Stimulated activated CD4-positive, alpha-beta T cell treated with anti-CD3 and anti-CD28 coated beads, Interleukin-15, amount 100 ng/mL, for 24 hours (primary cell): ENCODE measurements around the gene SERGEF.

Experiments
- DNase-seq: peaks from one replicate; pipeline ENCODE4 v3.0.0-alpha.2; 2020

The SERGEF gene

DNA sequence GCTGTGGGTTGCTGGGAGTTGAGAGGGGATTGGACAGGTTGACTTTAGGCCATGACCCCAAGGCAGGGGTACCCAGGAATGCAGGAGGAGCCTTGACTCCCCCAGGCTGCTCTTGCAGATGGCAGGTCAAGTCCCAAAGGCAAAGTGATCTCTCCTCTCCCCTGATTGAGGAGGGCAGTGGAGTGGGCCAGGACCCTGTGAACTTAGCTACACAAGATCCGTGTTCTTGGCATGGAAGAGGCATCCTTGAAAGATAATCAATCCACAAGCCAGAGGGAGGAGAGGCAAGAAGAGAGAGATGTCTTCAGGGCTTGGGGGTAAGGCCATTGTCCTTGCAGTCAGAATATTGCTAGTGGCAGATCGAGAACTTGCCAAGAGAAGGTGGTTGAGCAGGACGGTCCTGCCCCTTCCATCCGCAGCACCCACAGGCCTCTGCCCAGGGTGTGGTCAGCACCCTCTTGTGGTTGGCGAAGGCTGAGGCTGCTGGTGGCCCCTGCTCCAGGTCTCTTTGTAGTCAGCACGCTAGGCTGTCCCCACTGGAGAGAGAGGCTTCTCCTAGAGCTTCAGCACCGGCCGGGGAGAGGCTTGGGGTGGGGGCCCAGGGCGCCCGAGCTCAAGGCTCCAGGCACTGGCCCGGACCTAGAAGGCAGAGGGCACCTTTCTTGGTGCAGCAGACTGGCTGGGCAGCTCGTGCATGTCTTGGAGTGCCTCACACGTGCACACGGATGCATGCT, 232.8 kb downstream of the SERGEF start:
- no peak for DNase-seq

- DNase-seq: no peak
Observed at GRCh38 chr11:17778956-17779860, 233.6 kb downstream of the SERGEF start.

- DNase-seq: no peak
Observed at GRCh38 chr11:17778352-17778751, 234.5 kb downstream of the SERGEF start.

DNA sequence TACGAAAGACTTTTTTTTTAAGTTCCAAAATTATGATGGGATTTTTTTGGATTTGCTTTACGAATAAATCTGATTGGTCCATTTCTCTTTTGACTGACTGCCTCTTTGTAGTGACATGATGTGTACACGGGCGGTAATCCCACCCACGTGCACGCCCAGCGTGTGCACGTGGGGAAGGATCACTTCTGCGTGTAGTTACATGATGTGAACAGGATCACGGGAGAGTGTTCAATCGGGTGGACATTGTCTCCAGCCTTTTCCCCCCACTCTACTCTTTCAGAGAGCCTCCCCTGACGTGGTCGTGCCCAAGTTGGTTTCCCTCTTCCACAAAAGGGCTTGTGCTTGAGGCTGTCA, 235.1 kb downstream of the SERGEF start:
- DNase-seq: no peak

GRCh38 chr11:17777086-17777737, 235.6 kb downstream of the SERGEF start:
- DNase-seq: no peak

GRCh38 chr11:17776212-17776875, 236.5 kb downstream of the SERGEF start:
- DNase-seq: no peak

DNA sequence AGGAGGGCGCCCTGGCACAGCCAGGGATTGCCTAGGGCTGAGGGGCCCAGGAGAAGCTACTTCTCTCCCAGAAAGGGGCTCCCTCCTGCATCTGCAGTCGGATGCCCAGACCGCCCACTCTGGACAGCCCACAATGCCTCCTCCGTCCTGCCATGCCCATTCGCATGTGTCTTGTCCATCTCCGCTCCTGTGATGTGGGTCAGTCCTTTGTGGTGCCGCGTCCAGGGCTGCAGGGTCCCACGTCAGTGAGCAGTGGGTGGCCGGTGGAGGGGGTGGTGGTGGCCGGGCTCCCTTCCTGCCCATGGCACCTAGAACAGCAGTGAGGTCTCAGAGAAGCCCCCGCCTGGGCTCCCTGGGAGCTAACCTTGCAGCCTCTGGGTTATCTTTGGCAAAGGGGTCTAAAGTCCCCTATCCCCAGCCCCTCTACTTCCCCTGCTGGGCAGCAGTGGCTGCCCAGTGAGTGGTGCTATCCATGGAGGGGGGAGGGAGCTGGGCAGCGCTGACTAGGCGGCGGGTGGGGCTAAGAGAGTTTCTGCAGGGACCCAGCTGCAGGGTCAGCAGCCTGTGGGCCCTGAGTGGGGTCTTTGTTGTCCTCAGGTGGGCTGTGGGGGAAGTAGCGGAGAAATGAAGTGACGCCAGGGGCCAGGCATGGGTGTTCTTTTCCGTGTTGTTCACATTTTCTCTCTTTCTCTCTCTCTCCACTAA, 237.2 kb downstream of the SERGEF start:
- no peak for DNase-seq

- DNase-seq: no peak
Observed at GRCh38 chr11:17775035-17775348, 237.9 kb downstream of the SERGEF start.

DNA sequence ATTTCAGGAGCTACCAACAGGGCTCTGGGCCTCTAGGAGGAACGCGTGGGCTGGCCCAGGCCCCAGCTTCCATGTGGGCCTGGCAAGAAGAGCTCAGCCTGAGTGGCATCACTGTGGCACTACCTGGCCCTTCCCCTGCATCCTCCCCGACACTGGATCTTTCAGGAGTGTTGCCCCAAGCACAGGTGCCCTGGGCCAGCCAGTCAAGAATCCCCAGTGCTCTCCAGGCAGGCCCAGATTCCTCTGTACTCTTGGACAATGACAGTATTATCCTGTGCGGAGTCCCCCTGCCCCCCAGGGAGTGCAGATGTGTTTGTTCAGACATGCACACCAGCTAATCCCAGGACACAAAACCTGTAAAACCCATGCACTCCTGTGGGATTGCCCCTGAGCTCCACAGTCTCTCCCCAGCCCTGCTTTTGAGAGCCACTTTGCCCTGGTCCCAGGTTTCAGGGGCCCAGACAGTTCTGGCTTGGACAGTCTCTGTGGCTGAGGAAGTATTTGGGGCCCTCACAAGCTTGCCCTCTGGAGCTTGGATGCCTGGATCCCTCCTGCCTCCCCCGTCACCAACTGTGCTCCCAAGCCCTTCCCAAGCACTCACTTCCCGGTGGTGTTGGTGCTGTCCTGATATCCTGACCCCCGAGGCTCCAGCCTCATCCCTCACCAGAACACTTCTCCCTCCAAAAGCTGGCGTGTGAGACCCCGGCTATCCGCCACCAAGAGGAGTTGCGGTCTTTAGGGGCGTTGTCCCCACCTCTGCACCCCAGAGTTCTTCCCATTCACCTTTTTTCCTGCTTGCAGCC, 238.4 kb downstream of the SERGEF start:
- DNase-seq: no peak

DNA sequence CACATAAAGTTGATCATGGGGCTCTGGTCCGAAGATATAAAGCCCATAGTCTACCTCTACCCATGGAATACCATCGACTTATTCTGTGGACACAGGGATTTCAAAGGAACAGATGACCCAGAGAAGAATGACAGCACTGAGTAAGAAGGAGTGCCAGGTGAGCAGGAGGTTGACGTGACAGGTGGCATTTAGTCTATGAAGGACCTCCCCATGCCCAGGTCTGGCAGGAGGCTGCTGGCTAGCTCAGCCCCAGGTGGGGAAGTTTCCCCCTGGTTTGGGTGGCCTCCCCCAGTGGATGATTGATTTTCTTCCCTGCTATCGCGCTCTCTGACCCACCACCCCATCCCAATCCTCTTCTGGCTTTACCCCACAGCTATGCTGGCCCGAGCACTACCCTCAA, 239.2 kb downstream of the SERGEF start:
- DNase-seq: no peak

DNA sequence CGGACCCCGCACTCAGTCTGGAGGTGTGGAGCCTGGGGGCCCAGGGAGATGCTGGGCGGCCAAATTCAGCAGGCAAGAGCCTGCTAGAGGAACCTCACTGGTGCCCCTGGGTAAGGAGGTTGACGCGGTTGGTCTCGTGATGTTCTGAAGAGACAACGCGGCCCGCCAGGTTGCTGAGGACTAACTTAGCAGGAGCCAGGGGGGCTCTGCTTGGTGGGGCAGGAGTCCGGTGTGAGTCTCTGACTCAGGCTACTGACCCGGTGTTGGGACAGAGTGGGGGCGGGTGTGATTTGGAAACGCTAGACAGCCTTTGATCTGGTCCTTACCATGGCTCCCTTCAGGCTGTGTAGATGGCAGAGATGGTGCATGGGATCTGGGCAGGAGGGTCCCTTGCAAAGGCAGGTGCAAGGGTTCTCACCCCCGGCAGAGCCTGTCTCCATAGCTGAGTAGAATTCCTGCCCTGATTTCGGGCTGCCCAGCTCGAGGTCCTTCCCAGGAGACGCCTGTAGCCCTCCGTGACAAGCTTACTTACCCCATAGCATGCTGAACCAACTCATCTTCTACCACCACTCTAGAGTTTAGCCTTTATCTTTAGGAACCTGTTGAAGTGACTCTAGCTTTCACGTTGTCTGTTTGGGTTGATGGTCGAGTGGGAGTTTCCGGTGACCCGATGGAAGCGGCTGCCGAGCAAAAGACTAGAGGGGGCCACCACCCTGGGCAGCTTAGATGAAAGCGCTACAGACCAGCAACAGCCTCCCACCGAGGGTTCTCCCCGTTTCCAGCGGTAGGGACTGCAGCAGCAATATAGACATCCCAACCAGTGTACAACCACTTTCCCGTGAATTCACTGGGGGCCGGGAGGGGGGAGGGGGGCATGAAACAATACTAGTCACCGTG, 239.9 kb downstream of the SERGEF start:
- no peak for DNase-seq

GRCh38 chr11:17771841-17772401, 240.9 kb downstream of the SERGEF start:
- no peak for DNase-seq

DNA sequence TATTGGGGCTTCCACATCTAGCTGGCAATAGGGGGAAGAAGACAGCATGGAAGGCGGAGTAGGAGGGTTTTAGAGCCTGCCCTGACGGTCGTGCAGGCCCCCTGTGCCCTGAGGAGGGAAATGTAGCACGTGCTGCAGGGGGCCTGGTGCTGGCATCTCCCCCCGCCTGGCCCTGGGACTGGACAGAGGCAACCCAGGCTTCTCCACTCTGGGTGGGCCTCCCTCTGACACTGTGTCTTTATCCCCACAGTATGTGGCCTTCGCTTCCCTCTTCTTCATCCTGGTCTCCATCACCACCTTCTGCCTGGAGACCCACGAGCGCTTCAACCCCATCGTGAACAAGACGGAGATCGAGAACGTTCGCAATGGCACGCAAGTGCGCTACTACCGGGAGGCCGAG, 241.4 kb downstream of the SERGEF start:
- no peak for DNase-seq

GRCh38 chr11:17770917-17771316, 241.9 kb downstream of the SERGEF start:
- DNase-seq: no peak

DNA sequence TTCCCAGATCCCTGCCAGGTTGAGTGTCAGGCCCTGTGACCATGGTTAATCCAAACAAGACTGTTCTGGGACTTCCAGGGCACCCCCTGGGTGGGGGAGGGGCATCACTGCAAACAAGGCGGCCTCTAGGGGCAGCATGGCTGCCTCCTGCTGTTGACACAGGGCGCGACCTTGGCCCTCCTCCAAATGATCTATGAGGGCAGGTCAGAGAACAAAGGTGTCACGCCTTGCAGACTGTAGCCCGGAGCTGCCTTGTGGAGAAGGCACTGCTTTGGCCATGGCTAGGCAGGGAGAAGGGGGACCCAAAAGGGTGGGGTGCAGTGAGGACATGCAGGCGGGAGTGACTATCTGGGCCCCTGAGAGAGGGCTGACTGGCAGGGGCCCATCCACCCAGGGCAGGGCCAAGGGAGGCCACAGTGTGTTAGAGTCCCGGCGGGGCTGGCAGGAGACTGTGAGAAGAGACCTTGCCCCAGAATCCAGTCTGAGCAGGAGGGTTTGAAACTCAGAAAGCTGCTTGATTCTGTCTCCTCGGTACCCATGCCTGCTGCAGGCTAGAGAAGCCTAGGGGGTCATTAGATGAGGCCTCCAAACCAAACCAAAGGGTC, 242.7 kb downstream of the SERGEF start:
- DNase-seq: peak; percentile 12

- no peak for DNase-seq
Observed at GRCh38 chr11:17769218-17769617, 243.6 kb downstream of the SERGEF start.

DNA sequence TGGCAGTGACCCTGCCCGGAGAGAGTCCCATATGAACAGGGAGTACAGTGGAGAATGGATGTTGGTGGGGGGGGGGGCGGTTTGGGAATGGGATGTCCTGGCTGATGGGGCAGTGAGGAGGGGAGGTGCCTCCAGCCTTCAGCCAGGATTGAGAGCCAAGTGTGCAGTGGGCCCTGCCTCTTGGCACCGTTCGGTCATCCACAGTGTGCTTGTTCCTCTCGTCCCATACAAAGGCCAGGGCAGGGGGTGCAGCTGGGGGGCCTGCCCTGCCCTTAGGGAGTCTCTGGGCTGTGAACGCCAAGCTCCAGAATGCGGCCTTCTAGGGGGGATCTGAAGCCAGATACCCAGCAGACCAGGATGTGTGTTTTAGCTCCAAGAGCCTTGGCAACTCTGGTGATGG, 244.3 kb downstream of the SERGEF start:
- DNase-seq: no peak

- DNase-seq: no peak
Observed at GRCh38 chr11:17767914-17768313, 244.9 kb downstream of the SERGEF start.

- DNase-seq: no peak
Observed at GRCh38 chr11:17767301-17767885, 245.5 kb downstream of the SERGEF start.

- DNase-seq: no peak
Observed at GRCh38 chr11:17766590-17766989, 246.3 kb downstream of the SERGEF start.
